HG03039 (cell line): Measurements from ENCODE around the gene CDKAL1.
"Not testable (repeated sequence)": the region's sequence is repeated elsewhere in the genome, so short reads cannot be mapped to it uniquely, and the experiment has no call there.

Experiments
- ATAC-seq: cut with Tn5 transposase; IDR thresholded peaks from one replicate; pipeline ENCODE4 v1.9.1; 2021; ENCODE audit warnings: mild to moderate bottlenecking, moderate library complexity; ENCODE audit not compliant: unreplicated experiment

CDKAL1 gene

DNA sequence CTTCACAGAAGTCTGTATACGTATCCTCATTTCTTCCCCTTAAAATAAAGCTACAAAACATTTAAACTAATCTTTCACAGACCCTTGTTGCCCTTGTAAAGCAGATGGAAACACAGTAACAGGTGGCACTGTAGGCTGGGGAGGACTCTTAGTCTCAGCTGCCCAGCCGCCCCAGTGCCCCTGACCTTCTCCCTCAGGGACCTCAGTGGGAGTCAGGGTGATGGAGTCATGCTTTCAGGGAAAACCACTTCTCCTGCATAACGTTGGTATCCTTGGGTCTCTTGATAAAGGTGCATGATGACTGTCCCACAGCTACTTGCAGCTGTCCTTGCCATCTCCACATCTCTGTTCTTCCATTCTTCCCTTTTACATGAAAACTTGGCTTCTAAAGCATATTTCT lies 198.6 kb downstream of the CDKAL1 start:
- no peak for ATAC-seq

DNA sequence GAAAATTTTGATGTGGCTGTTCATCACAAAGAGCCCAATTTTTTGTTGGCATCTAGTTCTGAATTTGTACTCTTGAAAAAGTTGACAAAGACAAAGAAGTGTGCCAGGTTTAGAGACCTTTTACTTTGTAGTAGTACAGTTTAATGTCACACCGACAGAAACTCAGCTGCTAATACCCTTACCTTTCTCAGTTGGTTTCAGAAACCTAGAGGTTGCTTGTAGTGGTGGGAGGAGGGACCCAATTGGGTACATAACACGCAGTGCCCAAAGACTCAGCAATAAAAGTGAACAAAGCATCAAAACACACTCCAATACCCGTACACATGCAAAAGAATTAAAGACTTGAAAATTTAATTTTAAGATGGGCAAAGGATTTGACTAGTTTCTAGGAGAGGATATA lies 203.7 kb downstream of the CDKAL1 start:
- no peak for ATAC-seq

DNA sequence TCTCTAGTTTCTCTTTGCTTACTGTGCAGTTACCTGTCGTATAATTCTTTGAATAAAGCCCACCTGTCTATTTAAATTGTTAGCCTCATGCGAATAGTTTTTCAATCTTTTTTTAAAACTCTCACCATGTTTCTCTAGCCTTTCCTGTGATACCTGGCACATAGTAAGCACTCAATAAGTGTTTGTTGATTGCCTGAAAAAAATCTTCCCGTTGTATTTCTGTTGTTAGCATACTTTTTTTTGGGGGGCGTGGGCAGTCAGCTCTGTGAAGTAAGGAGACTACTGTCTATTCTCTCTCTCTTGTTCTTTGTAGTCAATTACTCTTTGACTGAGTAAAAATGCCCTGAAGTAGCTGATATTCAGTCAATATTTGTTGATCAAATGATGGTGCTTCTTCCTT lies 205.8 kb downstream of the CDKAL1 start:
- ATAC-seq, result no peak

- no peak for ATAC-seq
Observed at GRCh38 chr6:20740727-20741126, 206.5 kb downstream of the CDKAL1 start.

GRCh38 chr6:20741490-20741889 lies 207.2 kb downstream of the CDKAL1 start:
- ATAC-seq, result no peak

GRCh38 chr6:20744911-20745557 lies 210.8 kb downstream of the CDKAL1 start:
- ATAC-seq, result no peak

DNA sequence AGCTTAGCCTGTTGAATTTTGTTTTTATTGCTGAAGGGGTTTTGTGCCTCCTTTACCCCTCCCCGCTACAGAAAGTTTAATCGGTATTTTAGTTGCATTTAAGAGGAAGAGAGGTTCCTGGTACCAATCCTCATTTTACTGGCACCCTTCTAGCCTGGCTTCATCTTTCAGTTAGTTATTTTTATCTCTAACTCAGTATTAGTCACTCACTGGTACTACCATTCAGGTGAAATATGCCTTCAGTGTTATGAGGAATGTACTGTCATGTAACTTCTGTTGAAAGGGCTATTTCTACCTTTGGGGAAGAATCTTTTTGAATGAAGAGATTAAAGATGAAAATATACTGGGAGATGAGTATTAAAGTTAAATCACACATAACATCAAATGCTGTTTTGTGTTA lies 211.8 kb downstream of the CDKAL1 start:
- ATAC-seq, result no peak

DNA sequence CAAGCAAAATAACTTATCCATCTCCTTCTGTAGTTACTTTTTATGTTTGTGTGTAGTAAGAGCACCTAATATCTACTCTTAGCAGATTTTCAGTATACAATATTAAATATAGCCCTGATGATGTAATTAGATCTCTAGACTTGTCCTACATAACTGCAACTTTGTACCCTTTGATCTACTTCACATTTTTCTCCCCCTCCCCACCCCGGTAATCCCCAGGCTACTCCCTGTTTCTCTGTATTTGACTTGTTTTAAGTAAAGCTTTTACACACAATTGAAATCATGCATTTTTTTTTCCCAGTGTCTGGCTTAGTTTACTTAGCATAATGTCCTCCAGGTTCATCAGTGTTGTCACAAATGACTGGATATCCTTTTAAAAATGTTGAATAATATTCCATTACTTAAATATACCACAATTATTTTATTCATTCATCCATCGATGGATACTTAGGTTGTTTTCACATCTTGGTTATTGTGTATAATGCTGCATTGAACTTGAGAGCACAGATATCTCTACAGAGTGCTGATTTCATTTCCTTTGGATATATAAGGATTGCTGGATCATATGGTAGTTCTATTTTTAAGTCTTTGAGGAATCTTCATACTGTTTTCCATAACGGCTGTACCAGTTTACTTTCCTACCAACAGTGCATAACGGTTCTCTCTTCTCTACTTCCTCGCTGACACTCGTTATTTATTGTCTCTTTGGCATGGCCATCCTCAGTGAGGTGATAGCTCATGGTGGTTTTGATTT lies 212.7 kb downstream of the CDKAL1 start:
- no peak for ATAC-seq

DNA sequence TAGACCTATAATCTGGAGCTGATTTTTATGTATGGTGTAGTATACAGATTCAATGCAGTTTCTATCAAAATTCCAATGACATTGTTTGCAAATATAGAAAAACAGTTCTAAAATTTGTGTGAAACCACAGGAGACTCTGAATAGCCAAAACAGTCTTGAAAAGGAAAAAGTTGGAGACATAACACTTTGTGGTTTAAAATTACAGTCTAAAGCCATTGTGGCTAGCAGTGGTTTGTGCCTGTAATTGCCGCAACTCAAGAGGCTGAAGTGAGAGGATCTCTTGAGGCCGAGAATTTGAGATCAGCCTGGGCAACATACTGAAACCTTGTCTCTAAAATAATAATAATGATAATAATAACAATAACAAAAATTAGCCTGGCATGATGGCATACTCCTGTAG lies 213.7 kb downstream of the CDKAL1 start:
- ATAC-seq, result no peak

DNA sequence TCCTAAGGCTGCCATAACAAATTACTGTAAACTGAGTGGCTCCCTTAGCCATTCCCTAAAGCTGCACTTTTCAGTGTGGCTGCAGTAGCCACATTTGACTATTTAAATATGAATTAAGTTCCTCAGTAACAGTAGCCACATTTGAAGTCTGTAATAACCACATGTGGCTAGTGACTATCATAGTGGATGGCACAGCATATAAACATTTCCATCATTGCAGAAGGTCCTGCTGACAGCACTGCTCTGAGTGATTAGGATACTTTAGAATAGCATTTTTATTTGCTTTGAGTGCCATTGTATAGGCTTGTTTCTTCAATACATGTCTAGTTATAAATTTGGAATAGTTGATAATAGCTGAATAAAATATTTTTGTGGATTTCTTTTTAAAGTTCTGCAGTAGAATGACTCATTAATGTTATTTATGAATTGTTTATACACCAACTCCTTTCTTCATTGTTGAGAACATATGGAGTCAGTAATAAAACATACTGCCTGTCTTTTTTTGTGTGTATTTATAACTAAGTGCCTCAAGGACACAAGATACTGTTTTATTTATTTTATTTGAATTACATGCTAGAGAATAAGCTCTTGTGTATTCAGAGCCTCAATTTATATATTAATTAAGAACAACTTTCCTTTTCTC lies 217.2 kb downstream of the CDKAL1 start:
- no peak for ATAC-seq

- ATAC-seq, result no peak
Observed at GRCh38 chr6:20755631-20756030, 221.4 kb downstream of the CDKAL1 start.

DNA sequence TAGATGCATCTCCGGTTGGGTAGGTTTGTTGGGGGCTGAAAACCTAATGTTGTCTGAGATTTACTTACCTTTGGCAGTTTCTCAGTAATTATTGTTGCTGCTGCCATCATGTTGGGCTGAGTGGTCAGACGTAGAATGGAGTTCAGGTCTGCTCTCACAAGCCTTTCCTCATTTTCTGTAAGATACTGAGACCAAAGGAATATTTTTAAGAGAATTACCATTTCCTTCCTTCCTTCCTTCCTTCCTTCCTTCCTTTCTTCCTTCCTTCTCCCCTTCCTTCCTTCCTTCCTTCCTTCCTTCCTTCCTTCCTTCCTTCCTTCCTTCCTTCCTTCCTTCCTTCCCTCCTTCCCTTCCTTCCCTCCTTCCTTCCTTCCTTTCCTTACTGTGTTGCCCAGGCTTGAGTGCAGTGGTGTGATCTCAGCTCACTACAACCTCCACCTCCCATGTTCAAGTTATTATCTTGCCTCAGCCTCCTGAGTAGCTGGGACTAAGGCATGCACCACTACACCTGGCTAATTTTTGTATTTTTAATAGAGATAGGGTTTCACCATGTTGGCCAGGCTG lies 222.4 kb downstream of the CDKAL1 start:
- ATAC-seq, result not testable (repeated sequence)

- no peak for ATAC-seq
Observed at GRCh38 chr6:20757761-20758160, 223.5 kb downstream of the CDKAL1 start.

DNA sequence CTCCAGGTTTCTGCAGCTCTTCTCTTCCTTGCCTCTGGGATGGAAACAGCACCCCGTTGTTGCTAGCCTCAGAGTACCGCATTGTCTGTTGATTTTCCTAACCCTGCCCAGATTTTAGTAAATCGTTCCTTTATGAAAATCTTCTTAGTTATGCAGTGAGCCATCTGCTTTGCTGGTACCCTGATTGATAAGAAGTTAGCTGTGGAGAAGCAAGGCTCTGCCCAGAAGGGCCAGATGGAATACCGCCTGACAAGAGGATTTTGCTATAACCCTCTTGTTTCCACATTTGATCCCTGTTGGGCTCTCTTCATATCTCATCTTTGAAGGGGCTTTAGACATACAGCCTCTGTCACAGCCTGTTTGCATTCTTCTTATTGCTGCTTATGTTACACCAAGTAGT lies 229.0 kb downstream of the CDKAL1 start:
- no peak for ATAC-seq

- no peak for ATAC-seq
Observed at GRCh38 chr6:20769631-20770030, 235.4 kb downstream of the CDKAL1 start.

GRCh38 chr6:20770773-20771172 lies 236.5 kb downstream of the CDKAL1 start:
- no peak for ATAC-seq

DNA sequence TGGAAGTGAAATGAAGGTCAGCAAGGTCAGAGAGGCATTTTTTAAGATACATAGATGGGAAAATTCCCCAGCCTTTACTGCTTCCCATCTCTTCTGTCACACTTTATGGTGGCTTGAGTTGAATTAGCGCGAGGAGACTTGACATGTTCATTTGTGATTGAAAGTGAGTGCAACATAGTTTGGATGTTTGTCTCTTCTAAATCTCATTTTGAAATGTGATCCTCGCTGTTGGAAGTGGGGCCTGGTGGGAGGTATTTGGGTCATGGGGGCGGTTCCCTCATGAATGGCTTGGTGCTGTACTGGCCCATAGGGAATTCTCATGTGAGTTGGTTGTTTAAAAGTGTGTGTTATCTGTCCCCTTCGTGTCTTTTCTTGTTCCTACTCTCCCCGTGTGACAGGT lies 237.2 kb downstream of the CDKAL1 start:
- ATAC-seq, result no peak

- ATAC-seq, result no peak
Observed at GRCh38 chr6:20773822-20774221, 239.6 kb downstream of the CDKAL1 start.

DNA sequence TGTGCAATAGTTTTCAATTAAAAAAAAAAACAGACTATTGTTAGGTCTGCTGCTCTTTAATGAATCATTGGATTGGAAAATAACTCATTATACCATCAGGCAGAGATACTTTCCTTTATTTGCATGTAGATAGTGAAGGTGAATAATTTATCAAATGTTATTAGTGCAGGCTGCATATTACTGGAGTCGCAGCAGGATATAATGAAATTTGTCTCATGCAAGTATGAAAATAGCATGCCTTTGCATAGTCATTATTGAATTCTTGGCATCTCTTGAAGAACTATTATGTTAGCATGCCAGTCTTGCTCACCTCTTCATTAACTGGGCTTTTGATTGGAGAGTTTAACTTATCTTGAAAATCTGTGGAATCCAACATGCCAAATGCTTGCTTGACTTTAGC lies 241.7 kb downstream of the CDKAL1 start:
- ATAC-seq, result no peak

- ATAC-seq, result no peak
Observed at GRCh38 chr6:20777801-20778200, 243.5 kb downstream of the CDKAL1 start.

DNA sequence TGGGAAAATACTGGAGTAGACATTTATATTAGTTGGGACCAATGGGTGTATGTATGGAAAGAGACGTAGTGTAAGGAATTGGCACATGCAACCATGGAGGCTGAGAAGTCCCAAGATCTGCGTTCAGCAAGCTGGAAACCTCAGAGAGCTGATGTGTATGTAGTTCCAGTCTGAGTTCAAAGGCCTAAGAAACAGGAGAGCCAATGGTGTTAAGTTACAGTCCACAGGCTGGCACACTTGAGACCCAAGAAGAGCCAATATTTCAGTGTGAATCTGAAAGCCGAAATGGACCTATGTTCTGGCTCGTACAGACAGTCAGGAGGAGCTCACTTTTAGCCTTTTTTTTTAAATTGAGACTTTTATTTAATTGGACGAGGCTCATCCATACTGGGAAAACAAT lies 244.2 kb downstream of the CDKAL1 start:
- ATAC-seq, result no peak

DNA sequence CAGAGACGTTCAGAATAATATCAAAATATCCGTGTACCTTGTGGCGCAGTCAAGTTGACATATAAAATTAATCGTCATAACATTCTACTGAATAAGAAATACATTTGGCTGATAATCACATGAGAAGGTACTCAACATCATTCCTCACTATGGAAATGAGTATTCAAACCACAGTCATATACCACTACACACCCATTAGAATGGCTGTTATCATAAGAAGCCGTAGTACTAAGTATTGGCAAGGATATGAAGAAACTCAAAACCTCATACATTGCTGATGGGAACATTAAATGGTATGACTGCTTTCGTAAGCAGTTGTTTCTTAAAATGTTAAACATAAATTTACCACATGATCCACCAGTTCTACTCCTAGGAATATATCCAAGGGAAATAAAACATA lies 244.7 kb downstream of the CDKAL1 start:
- no peak for ATAC-seq
